ENCODE results near the gene ZMYND10.

ZMYND10 gene

DNA sequence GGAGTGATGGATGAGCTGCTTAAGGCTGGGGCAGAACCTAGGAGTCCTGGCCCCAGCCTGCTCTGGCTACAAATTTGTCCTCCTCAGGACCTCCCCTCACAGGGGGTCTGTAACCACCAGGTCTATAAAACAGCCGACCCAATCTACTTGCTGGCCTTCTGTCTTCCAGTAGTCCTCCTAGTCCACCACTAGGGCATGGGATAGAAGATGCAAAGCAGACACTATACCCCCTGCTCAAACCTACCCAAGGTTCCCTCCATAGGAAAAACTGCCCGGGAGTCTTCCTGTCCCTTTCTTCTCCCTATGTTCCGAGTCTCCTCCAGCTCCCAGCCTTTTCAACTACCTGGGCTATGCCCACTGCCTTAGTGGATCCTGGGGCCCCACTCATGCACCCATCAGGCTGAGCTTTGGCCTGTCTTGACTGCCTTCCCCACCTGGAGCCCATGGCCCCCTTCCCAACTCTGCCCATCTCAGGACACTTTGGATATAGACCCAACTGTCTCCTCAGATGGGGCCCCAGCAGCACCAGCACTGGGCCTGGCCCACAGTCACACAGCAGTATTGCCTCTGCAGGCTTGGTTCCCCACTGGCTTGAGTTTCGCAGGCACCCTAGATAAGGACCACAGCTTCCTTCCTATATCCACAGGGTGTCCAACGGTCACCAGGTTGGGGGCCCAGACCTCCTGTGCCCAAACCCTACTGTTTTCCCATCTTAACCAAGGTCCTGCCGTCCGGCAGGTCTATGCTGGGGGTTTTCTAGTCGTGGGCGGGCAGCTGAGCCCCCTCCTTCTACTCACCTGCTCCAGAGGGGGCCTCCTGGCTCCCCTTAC, 47.4 kb downstream of the ZMYND10 start (continued):
- TF ChIP-seq, protein P1, sequence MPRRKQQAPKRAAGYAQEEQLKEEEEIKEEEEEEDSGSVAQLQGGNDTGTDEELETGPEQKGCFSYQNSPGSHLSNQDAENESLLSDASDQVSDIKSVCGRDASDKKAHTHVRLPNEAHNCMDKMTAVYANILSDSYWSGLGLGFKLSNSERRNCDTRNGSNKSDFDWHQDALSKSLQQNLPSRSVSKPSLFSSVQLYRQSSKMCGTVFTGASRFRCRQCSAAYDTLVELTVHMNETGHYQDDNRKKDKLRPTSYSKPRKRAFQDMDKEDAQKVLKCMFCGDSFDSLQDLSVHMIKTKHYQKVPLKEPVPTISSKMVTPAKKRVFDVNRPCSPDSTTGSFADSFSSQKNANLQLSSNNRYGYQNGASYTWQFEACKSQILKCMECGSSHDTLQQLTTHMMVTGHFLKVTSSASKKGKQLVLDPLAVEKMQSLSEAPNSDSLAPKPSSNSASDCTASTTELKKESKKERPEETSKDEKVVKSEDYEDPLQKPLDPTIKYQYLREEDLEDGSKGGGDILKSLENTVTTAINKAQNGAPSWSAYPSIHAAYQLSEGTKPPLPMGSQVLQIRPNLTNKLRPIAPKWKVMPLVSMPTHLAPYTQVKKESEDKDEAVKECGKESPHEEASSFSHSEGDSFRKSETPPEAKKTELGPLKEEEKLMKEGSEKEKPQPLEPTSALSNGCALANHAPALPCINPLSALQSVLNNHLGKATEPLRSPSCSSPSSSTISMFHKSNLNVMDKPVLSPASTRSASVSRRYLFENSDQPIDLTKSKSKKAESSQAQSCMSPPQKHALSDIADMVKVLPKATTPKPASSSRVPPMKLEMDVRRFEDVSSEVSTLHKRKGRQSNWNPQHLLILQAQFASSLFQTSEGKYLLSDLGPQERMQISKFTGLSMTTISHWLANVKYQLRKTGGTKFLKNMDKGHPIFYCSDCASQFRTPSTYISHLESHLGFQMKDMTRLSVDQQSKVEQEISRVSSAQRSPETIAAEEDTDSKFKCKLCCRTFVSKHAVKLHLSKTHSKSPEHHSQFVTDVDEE (CRISPR knock-in tag; IDR thresholded peaks at IDR 0.05), result no peak

DNA sequence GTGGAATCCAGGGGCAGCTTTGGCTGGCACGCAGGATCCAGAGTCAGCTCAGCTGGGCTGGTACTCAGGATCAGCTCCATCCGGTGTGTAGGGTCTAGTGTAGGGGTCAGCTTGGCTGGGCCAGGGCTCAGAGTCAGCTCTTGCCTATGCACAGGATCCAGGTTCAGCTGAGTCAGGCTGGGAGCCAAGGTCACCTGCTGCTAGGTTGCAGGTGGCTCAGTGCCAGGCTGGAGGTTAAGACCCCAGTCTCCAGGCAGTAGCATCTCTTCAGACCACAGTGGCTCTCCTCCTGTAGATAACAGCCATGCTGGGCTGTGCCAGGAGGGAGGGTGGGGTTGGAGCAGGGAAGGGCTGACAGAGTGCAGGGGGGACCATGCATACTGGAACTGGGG, 48.2 kb downstream of the ZMYND10 start:
- TF ChIP-seq, protein P2, sequence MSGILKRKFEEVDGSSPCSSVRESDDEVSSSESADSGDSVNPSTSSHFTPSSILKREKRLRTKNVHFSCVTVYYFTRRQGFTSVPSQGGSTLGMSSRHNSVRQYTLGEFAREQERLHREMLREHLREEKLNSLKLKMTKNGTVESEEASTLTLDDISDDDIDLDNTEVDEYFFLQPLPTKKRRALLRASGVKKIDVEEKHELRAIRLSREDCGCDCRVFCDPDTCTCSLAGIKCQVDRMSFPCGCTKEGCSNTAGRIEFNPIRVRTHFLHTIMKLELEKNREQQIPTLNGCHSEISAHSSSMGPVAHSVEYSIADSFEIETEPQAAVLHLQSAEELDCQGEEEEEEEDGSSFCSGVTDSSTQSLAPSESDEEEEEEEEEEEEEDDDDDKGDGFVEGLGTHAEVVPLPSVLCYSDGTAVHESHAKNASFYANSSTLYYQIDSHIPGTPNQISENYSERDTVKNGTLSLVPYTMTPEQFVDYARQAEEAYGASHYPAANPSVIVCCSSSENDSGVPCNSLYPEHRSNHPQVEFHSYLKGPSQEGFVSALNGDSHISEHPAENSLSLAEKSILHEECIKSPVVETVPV (CRISPR knock-in tag; IDR thresholded peaks at IDR 0.05), result no peak
- TF ChIP-seq ZNF70 (CRISPR knock-in tag; IDR thresholded peaks at IDR 0.05) (no peak), ISL1 (CRISPR knock-in tag; IDR thresholded peaks at IDR 0.05) (no peak), ZFP3 (CRISPR knock-in tag; IDR thresholded peaks at IDR 0.05) (no peak)
- ATAC-seq, result no peak

DNA sequence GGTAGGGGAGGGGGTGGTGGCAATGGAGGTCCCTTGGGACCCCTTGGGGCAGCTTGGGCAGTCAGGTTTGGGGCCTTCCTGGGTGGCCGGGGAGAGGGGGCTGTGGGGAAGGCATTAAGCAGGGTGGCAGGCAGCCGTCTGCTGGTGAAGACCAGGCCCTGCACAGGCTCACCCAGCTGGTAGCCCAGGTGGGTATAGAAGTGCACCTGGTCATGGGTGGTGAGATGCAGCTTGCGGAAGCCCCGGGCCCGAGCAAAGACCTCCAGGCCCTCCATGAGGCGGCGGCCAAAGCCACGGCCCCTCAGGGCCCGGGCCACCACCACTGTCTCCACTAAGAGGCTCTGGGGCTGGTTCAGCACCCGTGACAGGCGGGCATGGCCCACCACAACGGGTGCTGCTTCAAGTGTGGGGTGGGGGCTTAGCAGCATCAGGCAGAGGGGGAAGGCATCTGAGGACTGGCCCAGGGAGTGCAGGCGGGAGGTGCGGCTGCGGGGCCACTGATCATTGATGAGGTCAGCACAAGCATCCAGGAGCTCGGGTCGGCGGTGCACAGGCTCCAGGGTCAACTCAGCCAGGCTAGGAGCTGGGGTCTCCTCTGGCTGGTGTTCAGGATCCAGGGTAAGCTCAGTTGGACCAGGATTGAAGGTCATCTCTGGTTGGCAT, 48.7 kb downstream of the ZMYND10 start:
- ATAC-seq, result no peak
- TF ChIP-seq PPARA (CRISPR knock-in tag; IDR thresholded peaks at IDR 0.05; ENCODE audit: borderline replicate concordance), result no peak
- TF ChIP-seq RARB (CRISPR knock-in tag; IDR thresholded peaks at IDR 0.05), result no peak
- TF ChIP-seq OSR1 (CRISPR knock-in tag; IDR thresholded peaks at IDR 0.05), result no peak
- no peak for TF ChIP-seq ISL1 (CRISPR knock-in tag; IDR thresholded peaks at IDR 0.05)
- TF ChIP-seq, protein P3, sequence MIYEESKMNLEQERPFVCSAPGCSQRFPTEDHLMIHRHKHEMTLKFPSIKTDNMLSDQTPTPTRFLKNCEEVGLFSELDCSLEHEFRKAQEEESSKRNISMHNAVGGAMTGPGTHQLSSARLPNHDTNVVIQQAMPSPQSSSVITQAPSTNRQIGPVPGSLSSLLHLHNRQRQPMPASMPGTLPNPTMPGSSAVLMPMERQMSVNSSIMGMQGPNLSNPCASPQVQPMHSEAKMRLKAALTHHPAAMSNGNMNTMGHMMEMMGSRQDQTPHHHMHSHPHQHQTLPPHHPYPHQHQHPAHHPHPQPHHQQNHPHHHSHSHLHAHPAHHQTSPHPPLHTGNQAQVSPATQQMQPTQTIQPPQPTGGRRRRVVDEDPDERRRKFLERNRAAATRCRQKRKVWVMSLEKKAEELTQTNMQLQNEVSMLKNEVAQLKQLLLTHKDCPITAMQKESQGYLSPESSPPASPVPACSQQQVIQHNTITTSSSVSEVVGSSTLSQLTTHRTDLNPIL (CRISPR knock-in tag; IDR thresholded peaks at IDR 0.05; ENCODE audit: low read depth), result no peak
- no peak for TF ChIP-seq TOX (CRISPR knock-in tag; IDR thresholded peaks at IDR 0.05; ENCODE audit: borderline replicate concordance)
- no peak for TF ChIP-seq ARNTL (CRISPR knock-in tag; IDR thresholded peaks at IDR 0.05; ENCODE audit: borderline replicate concordance, low read depth)
- TF ChIP-seq, protein P4, sequence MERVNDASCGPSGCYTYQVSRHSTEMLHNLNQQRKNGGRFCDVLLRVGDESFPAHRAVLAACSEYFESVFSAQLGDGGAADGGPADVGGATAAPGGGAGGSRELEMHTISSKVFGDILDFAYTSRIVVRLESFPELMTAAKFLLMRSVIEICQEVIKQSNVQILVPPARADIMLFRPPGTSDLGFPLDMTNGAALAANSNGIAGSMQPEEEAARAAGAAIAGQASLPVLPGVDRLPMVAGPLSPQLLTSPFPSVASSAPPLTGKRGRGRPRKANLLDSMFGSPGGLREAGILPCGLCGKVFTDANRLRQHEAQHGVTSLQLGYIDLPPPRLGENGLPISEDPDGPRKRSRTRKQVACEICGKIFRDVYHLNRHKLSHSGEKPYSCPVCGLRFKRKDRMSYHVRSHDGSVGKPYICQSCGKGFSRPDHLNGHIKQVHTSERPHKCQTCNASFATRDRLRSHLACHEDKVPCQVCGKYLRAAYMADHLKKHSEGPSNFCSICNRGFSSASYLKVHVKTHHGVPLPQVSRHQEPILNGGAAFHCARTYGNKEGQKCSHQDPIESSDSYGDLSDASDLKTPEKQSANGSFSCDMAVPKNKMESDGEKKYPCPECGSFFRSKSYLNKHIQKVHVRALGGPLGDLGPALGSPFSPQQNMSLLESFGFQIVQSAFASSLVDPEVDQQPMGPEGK (CRISPR knock-in tag; IDR thresholded peaks at IDR 0.05; ENCODE audit: borderline replicate concordance), result no peak
- no peak for TF ChIP-seq CSDC2 (CRISPR knock-in tag; IDR thresholded peaks at IDR 0.05)
- no peak for TF ChIP-seq ZFP3 (CRISPR knock-in tag; IDR thresholded peaks at IDR 0.05)
- TF ChIP-seq SNAI2 (CRISPR knock-in tag; IDR thresholded peaks at IDR 0.05), result no peak
- TF ChIP-seq, protein P1 (CRISPR knock-in tag; IDR thresholded peaks at IDR 0.05), result no peak
- TF ChIP-seq ZNF565 (CRISPR knock-in tag; conservative IDR thresholded peaks at IDR 0.05; ENCODE audit: low read depth), result no peak
- TF ChIP-seq, protein P5, sequence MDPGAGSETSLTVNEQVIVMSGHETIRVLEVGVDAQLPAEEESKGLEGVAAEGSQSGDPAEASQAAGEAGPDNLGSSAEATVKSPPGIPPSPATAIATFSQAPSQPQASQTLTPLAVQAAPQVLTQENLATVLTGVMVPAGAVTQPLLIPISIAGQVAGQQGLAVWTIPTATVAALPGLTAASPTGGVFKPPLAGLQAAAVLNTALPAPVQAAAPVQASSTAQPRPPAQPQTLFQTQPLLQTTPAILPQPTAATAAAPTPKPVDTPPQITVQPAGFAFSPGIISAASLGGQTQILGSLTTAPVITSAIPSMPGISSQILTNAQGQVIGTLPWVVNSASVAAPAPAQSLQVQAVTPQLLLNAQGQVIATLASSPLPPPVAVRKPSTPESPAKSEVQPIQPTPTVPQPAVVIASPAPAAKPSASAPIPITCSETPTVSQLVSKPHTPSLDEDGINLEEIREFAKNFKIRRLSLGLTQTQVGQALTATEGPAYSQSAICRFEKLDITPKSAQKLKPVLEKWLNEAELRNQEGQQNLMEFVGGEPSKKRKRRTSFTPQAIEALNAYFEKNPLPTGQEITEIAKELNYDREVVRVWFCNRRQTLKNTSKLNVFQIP (CRISPR knock-in tag; IDR thresholded peaks at IDR 0.05; ENCODE audit: borderline replicate concordance, low read depth), result no peak
- no peak for TF ChIP-seq GLIS3 (CRISPR knock-in tag; IDR thresholded peaks at IDR 0.05)
